A673 (cell line): ENCODE measurements around the gene CSF3. TPM values are rescaled to one million over a fixed set of nuclear protein-coding genes. Genes with fewer than 3 reads are reported as not detected.

ENCODE experiments used
- BruUV-seq: library from RNA; stranded (reverse); fragments of 400-500 nt; replicated peaks from 2 replicates; lab custom pipeline; 2021; lab: Mats Ljungman, UMichigan
- CTCF ChIA-PET: fragments of 300-600 bp; sonication (Branson Sonifier 250); formaldehyde crosslinking; loops from one replicate; lab custom pipeline; 2022; ENCODE audit warnings: antibody characterized with exemption; lab: Charles Lee
- POLR2A ChIA-PET: fragments of 300-600 bp; sonication (Branson Sonifier 250); formaldehyde crosslinking; loops from one replicate; lab custom pipeline; 2022; ENCODE audit warnings: antibody characterized with exemption; ENCODE audit not compliant: low non-redundant PET; lab: Charles Lee
- DNase-seq: peaks from one replicate; pipeline ENCODE4 v3.0.0-alpha.2; 2015; ENCODE audit warnings: low spot score
- H3K27ac ChIP-seq: fragments of 200-600 bp; sonication (generic); 2 replicates; pipeline ENCODE4 v1.5.1; 2016; ENCODE audit warnings: mixed run types, low read depth, mild to moderate bottlenecking, mixed read lengths, antibody characterized with exemption, low read length; ENCODE audit not compliant: poor library complexity, severe bottlenecking
- H3K27me3 ChIP-seq: fragments of 200-600 bp; sonication (generic); replicated peaks from 2 replicates; pipeline ENCODE4 v1.6.1; 2017; ENCODE audit warnings: mixed run types, low read depth, mild to moderate bottlenecking, mixed read lengths, antibody characterized with exemption, low read length; ENCODE audit not compliant: insufficient read depth, poor library complexity
- H3K36me3 ChIP-seq: fragments of 200-600 bp; sonication (generic); 2 replicates; pipeline ENCODE4 v1.6.1; 2016; ENCODE audit warnings: mixed run types, mild to moderate bottlenecking, mixed read lengths, antibody characterized with exemption, low read length; ENCODE audit not compliant: insufficient read depth, poor library complexity, severe bottlenecking
- H3K4me1 ChIP-seq: fragments of 200-600 bp; sonication (generic); 2 replicates; pipeline ENCODE4 v1.6.1; 2017; ENCODE audit warnings: mixed run types, mild to moderate bottlenecking, mixed read lengths, antibody characterized with exemption, low read length; ENCODE audit not compliant: insufficient read depth, poor library complexity, severe bottlenecking
- H3K4me3 ChIP-seq: fragments of 200-600 bp; sonication (generic); 2 replicates; pipeline ENCODE4 v1.5.1; 2016; ENCODE audit warnings: low read depth, mixed run types, mild to moderate bottlenecking, mixed read lengths, low read length; ENCODE audit not compliant: poor library complexity, severe bottlenecking
- H3K9me3 ChIP-seq: fragments of 200-600 bp; sonication (generic); 2 replicates; pipeline ENCODE4 v1.6.1; 2016; ENCODE audit warnings: mixed run types, low read depth, mild to moderate bottlenecking, mixed read lengths, antibody characterized with exemption, low read length; ENCODE audit not compliant: poor library complexity, severe bottlenecking
- CTCF ChIP-seq: fragments of 300-800, 200-600 bp; sonication (generic); conservative IDR thresholded peaks from 2 replicates; pipeline ENCODE4 v1.5.1; 2017; ENCODE audit warnings: low read depth, mild to moderate bottlenecking, antibody characterized with exemption, low read length, moderate library complexity, mixed read lengths
- EZH2 ChIP-seq: fragments of 200-600 bp; sonication (generic); IDR thresholded peaks from 2 replicates; pipeline ENCODE4 v1.6.1; 2017; ENCODE audit warnings: borderline replicate concordance, low read depth, mild to moderate bottlenecking, mixed read lengths, antibody characterized with exemption, low read length; ENCODE audit not compliant: poor library complexity, severe bottlenecking
- intact Hi-C: fragments of 100-400 bp; cut with micrococcal nuclease; formaldehyde crosslinking; loops from one replicate; pipeline ENCODE4 v1.10.0; 2022; ENCODE audit not compliant: unreplicated experiment
- total RNA-seq: library from RNA; stranded (reverse); gene quantifications from 2 replicates; pipeline ENCODE4 v1.2.3, GENCODE V29; 2021

The CSF3 gene
- total RNA-seq, 1 experiment from 2014 or later, result not detected

- Histone ChIP-seq H3K27ac (no peak overlapping the region), H3K4me3 (no peak overlapping the region), H3K4me1 (peaks cover 9% of the 10 kb centered on the region), H3K36me3 (no peaks in the 10 kb centered on the region), H3K27me3 (no peaks in the 10 kb centered on the region), H3K9me3 (no peaks in the 10 kb centered on the region)
- CTCF ChIA-PET, result no interaction called here
- POLR2A ChIA-PET, result no interaction called here
- intact Hi-C loops, result no loop called here
- no TSS peak for BruUV-seq
- no peak for DNase-seq
- TF ChIP-seq EZH2, result no peak
- no peak for TF ChIP-seq CTCF
These were observed 46.4 kb downstream of the CSF3 start for GRCh38 chr17:40061609-40062038.

GRCh38 chr17:40062329-40063186 lies 47.3 kb downstream of the CSF3 start, which contains the start of gene THRA:
TSS of gene THRA (plus strand) at chr17:40062965. CDS start at chr17:40074489, 11,524 bp downstream.
- CTCF ChIA-PET, result interaction anchor here (1.3 kb wide), 1 partner anchor 13 kb away, joined by 4 read pairs; no protein-coding TSS in a partner anchor
- no TSS peak for BruUV-seq
- H3K4me1 ChIP-seq, result peaks cover 9% of the 10 kb centered on the region
- POLR2A ChIA-PET, result no interaction called here
- no peak for TF ChIP-seq EZH2
- TF ChIP-seq CTCF, result no peak
- H3K27ac ChIP-seq, result peak within 1 kb of the TSS; percentile 74
- peak within 1 kb of the TSS; percentile 80 for H3K4me3 ChIP-seq
- no peaks in the 10 kb centered on the region for H3K36me3 ChIP-seq
- intact Hi-C loops, result no loop called here
- peak; percentile 51 for DNase-seq
- no peaks in the 10 kb centered on the region for H3K27me3 ChIP-seq
- H3K9me3 ChIP-seq, result no peaks in the 10 kb centered on the region

DNA sequence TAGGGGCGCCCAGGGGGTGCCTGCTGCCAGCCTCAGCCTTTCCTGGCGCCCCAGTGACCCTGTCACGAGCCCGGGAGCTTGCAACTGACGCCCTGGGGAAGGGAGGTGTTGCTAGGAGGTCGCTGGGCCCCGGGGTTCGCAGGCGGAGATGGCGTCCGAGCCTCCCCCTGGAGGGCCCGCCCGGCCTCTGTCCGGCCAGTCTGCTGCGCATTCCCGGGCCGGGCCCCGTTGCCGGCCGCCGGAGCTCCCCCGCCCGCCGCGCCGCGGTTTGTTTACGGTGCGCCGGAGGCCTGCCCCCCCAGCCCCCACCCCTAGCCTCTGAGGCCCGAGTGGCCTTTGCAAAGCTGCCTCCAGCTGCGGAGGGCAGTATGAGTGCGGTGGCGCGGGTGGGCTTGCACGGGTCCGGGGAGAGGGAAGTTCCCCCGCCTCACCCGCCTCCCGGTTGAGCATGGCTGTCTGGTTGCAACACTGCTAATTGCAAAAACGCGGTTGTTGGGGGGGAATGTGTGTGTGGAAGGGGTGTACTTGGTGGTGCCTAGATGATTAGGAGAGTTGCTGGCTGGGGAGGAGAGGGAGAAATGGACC lies 48.0 kb downstream of the CSF3 start:
- TF ChIP-seq CTCF, result no peak
- TF ChIP-seq EZH2, result no peak
- H3K36me3 ChIP-seq, result no peaks in the 10 kb centered on the region
- H3K27me3 ChIP-seq, result no peaks in the 10 kb centered on the region
- DNase-seq, result no peak
- intact Hi-C loops, result no loop called here
- POLR2A ChIA-PET, result no interaction called here
- no TSS peak for BruUV-seq
- CTCF ChIA-PET, result interaction anchor here (1.3 kb wide), 1 partner anchor 12 kb away, joined by 4 read pairs; no protein-coding TSS in a partner anchor
- peaks cover 12% of the 10 kb centered on the region for H3K4me1 ChIP-seq
- H3K27ac ChIP-seq, result peak overlapping the region; percentile 74
- no peaks in the 10 kb centered on the region for H3K9me3 ChIP-seq
- H3K4me3 ChIP-seq, result peak overlapping the region; percentile 80
